Peyer's patch (tissue), 4 donors: ENCODE measurements around the gene SCRN2. TPM values are rescaled to one million over a fixed set of nuclear protein-coding genes. Genes with fewer than 3 reads are reported as not detected.

Source experiments
- DNase-seq, 3 donors: peaks; one replicate each; pipeline ENCODE4 v3.0.0-alpha.2; 2017 to 2019
- H3K27ac ChIP-seq, 4 donors: fragments of 200-600 bp; sonication (generic); one replicate each; pipeline ENCODE4 v1.5.1; 2016 to 2019
- H3K27me3 ChIP-seq, 2 donors: fragments of 200-600 bp; sonication (generic); one replicate each; pipeline ENCODE4 v1.5.1; 2019
- H3K36me3 ChIP-seq, 3 donors: fragments of 200-600 bp; sonication (generic); one replicate each; pipeline ENCODE4 v1.5.1; 2016 to 2019
- H3K4me1 ChIP-seq, 4 donors: fragments of 200-600 bp; sonication (generic); one replicate each; pipeline ENCODE4 v1.5.1; 2016 to 2019
- H3K4me3 ChIP-seq, 4 donors: fragments of 200-600 bp; sonication (generic); 1 replicate in 3 of 4; 2 replicates in 1 of 4; pipeline ENCODE4 v1.5.1; 2016 to 2019; ENCODE audit warnings: mild to moderate bottlenecking in 1 of 4
- H3K9me3 ChIP-seq, 4 donors: fragments of 200-600 bp; sonication (generic); one replicate each; pipeline ENCODE4 v1.5.1; 2016 to 2019; ENCODE audit warnings: mild to moderate bottlenecking in 1 of 4
- POLR2A ChIP-seq, 2 donors: fragments of 450-650 bp; IDR thresholded peaks; one replicate each; pipeline ENCODE4 v1.5.1; 2017; ENCODE audit warnings: antibody characterized with exemption in 2 of 2, mild to moderate bottlenecking in 2 of 2, moderate library complexity in 2 of 2
- total RNA-seq, 4 donors: library from RNA; depleted of rRNA; stranded (reverse); fragments of >200 nt; gene quantifications; one replicate each; pipeline ENCODE4 v1.1.0, GENCODE V29; 2016
- TF ChIP-seq, protein P1 (sequence below), 6 experiments: fragments of 450-650 bp in 4 of 6; fragments of 200-600 bp in 2 of 6; sonication (generic) in 1 of 6; IDR thresholded peaks; one replicate each; pipeline ENCODE4 v1.5.1; 2017 to 2019; ENCODE audit warnings: antibody characterized with exemption in 6 of 6, mild to moderate bottlenecking in 3 of 6, moderate library complexity in 1 of 6

The SCRN2 gene
- total RNA-seq, 4 donors from 2014 or later, result 56.2 to 126 (median 86.9) TPM

DNA sequence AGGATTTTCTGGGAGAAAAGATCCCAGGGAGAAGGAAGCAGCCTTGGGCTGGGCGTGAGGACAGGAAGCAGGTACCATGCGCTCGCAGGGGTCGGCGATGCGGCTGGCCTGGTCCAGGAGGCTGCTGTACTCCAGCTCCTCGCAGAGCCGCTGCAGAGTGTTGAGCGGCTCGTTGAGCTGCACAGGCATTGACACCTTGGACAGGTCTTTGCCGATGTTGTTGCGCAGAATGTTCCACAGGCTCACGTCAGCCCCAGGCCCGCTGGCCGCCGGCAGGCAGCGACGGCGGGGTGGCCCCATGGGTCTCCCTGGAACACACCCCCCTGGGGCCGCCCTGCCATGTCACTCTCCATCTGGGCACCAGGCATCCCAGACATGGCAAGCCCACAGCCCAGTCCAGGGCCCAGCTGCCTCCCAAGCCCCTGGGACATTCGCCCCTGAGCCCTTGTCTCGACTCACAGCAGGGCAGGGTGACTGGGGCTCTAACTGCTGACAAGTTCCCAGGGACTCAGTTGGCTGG, 27.5 kb downstream of the SCRN2 start:
- TF ChIP-seq, protein P1, sequence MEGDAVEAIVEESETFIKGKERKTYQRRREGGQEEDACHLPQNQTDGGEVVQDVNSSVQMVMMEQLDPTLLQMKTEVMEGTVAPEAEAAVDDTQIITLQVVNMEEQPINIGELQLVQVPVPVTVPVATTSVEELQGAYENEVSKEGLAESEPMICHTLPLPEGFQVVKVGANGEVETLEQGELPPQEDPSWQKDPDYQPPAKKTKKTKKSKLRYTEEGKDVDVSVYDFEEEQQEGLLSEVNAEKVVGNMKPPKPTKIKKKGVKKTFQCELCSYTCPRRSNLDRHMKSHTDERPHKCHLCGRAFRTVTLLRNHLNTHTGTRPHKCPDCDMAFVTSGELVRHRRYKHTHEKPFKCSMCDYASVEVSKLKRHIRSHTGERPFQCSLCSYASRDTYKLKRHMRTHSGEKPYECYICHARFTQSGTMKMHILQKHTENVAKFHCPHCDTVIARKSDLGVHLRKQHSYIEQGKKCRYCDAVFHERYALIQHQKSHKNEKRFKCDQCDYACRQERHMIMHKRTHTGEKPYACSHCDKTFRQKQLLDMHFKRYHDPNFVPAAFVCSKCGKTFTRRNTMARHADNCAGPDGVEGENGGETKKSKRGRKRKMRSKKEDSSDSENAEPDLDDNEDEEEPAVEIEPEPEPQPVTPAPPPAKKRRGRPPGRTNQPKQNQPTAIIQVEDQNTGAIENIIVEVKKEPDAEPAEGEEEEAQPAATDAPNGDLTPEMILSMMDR (IDR thresholded peaks at IDR 0.05), result no peak
- no peak for TF ChIP-seq POLR2A (IDR thresholded peaks at IDR 0.05)
- DNase-seq, result no peak
- Histone ChIP-seq H3K27me3 (no peaks in the 10 kb centered on the region), H3K36me3 (peaks cover 0 to 88% (median 0%) of the 10 kb centered on the region in 3 donors), H3K4me3 (no peak overlapping the region), H3K27ac (no peak overlapping the region), H3K9me3 (no peaks in the 10 kb centered on the region), H3K4me1 (peaks cover 0 to 23% (median 1%) of the 10 kb centered on the region in 4 donors)

DNA sequence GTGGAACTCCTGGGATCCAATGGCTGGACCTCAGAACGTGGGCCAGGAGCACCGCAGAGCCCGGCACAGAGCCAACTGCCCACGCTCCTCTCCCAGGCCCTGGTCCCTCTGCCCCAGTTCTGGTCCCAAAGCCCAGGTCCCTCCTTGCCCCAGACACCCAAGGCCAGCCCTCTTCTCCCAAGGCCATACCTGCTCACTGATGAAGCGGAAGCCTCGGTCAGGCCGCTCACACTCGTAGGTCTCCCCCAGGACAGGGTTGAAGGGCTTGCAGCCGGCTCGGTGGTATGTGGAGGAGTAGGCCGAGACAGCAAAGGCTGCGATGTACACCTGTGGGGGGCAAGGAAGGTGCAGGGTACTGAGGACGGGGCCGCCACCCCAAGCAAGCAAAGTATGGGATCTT, 28.0 kb downstream of the SCRN2 start:
- Histone ChIP-seq H3K27ac (no peak overlapping the region), H3K9me3 (no peaks in the 10 kb centered on the region), H3K4me3 (no peak overlapping the region), H3K27me3 (no peaks in the 10 kb centered on the region), H3K36me3 (peaks cover 0 to 88% (median 0%) of the 10 kb centered on the region in 3 donors), H3K4me1 (peaks cover 0 to 23% (median 1%) of the 10 kb centered on the region in 4 donors)
- no peak for TF ChIP-seq POLR2A (IDR thresholded peaks at IDR 0.05)
- TF ChIP-seq, protein P1 (IDR thresholded peaks at IDR 0.05), result no peak
- no peak for DNase-seq

DNA sequence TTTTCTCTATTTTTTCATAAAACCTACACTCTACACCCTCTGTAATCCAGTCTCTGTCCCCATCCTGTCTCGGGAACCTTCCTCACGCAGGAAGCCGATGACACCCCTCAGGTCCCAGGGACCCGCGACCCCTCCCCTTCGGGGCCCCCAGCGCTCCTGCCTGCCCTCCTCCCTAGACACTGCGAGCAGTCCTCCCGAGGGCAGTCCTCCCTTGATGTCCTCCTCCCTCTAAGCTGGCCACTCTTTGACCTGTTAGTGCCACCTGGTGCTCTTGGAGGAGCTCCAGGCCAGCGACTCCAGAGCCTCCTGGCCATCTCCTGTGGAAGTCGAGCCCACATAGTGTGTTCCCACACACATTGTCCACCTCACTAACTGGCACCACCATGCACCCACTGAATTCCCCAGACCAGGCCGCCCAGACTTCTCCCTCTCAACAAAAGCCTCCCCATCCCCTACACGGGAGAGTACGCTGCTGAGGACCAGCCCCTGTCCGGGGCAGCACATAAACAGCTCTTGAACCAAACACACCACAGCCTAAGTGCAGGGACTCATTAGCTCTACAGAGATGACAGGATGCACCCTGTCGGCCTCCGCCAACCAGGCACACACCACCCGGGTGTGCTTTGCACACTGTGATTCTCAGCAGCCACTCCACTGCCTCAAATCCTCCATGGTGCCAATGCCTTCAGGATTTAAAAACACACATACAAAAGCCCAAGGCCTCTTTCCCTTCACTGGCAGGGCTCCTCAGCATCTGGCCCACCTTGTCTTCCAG, 28.7 kb downstream of the SCRN2 start:
- H3K36me3 ChIP-seq, result peaks cover 0 to 88% (median 0%) of the 10 kb centered on the region in 3 donors
- peaks cover 0 to 23% (median 1%) of the 10 kb centered on the region in 4 donors for H3K4me1 ChIP-seq
- no peak for DNase-seq
- no peak overlapping the region for H3K4me3 ChIP-seq
- TF ChIP-seq, protein P1 (IDR thresholded peaks at IDR 0.05), result no peak
- no peak for TF ChIP-seq POLR2A (IDR thresholded peaks at IDR 0.05)
- H3K27ac ChIP-seq, result no peak overlapping the region
- no peaks in the 10 kb centered on the region for H3K27me3 ChIP-seq
- no peaks in the 10 kb centered on the region for H3K9me3 ChIP-seq

DNA sequence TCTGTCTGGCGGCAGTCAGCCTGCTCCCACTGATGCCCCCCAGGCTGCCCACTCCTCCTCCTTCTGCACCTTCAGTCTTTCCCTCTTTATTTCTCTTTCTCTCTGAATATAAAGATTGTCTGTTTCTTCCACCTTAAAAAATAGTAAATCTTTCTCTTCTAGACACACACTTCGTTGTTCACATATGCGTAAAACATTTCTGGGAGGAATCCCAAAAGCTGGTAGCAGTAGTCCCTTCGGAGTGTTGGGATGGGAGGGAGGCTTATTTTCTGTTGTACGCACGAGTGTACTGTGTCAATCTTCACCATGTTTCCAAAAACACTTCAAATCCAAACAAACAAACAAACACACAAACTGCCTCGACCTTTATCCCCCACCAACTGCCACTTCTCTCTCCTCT, 29.4 kb downstream of the SCRN2 start:
- Histone ChIP-seq H3K4me1 (peaks cover 0 to 23% (median 1%) of the 10 kb centered on the region in 4 donors), H3K27ac (peak overlapping the region in 1 of 4 donors; percentile 79), H3K36me3 (peaks cover 0 to 88% (median 0%) of the 10 kb centered on the region in 3 donors), H3K4me3 (no peak overlapping the region), H3K9me3 (no peaks in the 10 kb centered on the region), H3K27me3 (no peaks in the 10 kb centered on the region)
- TF ChIP-seq, protein P1 (IDR thresholded peaks at IDR 0.05), result no peak
- no peak for TF ChIP-seq POLR2A (IDR thresholded peaks at IDR 0.05)
- peak in 1 of 3 donors; percentile 8 for DNase-seq

DNA sequence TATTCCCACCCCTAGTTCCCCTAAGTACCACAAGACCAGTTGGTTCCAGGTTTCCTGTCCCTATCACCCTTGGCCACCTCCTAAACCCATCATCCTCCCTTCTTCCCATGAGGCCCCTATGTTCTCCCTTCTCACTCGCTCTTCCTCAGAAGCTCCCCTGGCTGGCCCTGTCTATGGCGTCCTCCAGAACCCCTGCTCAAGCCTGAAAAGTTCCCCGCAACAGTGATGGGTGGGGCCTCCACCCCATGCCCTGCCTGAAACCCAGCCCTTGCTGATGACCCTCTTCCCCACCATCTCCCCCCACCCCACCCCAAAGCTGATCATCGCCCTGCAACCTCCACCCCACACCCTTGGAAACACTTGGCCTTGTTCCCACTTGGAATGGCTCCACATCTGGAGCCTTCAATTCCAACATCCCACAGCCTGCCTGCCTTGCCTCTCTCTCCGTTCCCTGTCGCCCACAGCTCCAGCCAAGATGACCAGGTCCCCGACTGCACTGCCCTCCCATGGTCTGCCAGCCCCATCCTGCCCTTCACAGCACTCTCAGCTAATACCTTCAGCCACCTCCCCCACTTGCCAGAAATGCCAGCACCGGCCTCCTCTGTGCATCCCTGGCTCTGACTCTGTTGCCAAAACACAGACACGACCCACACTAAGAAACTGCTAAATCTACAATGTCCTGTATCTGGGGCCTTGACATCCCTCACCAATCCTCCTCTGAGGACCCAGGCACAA, 30.0 kb downstream of the SCRN2 start:
- Histone ChIP-seq H3K27me3 (no peaks in the 10 kb centered on the region), H3K4me3 (no peak overlapping the region), H3K36me3 (peaks cover 0 to 83% (median 0%) of the 10 kb centered on the region in 3 donors), H3K9me3 (no peaks in the 10 kb centered on the region), H3K27ac (peak overlapping the region in 3 of 4 donors; percentile 14 to 79 (median 68)), H3K4me1 (peaks cover 0 to 23% (median 1%) of the 10 kb centered on the region in 4 donors)
- peak in 1 of 3 donors; percentile 45 for DNase-seq
- TF ChIP-seq, protein P1 (IDR thresholded peaks at IDR 0.05), result no peak
- TF ChIP-seq POLR2A (IDR thresholded peaks at IDR 0.05), result no peak
